Immature natural killer cell (primary cell): ENCODE data around the gene LGALS9. TPM values are rescaled to one million over a fixed set of nuclear protein-coding genes. Genes with fewer than 3 reads are reported as not detected.
"Not testable (repeated sequence)": the region's sequence is repeated elsewhere in the genome, so short reads cannot be mapped to it uniquely, and the experiment has no call there.

Experiments
- DNase-seq, 3 donors: peaks; one replicate each; pipeline ENCODE4 v3.0.0; 2022; ENCODE audit warnings: mixed read lengths in 1 of 3
- H3K27ac Mint-ChIP-seq, 6 donors: one replicate each; pipeline ENCODE4 v1.8.0; 2020; ENCODE audit warnings: mixed read lengths in 6 of 6, mild to moderate bottlenecking in 5 of 6, inconsistent platforms in 4 of 6, moderate library complexity in 3 of 6
- H3K27me3 Mint-ChIP-seq, 3 donors: one replicate each; pipeline ENCODE4 v1.8.0; 2020 to 2021; ENCODE audit warnings: low read depth in 3 of 3, mild to moderate bottlenecking in 3 of 3, mixed read lengths in 3 of 3, moderate library complexity in 3 of 3, inconsistent platforms in 1 of 3
- H3K36me3 Mint-ChIP-seq, 3 donors: one replicate each; pipeline ENCODE4 v1.8.0; 2020; ENCODE audit warnings: mixed read lengths in 3 of 3, inconsistent platforms in 2 of 3, mild to moderate bottlenecking in 2 of 3
- H3K4me1 Mint-ChIP-seq, 2 donors: one replicate each; pipeline ENCODE4 v1.8.0; 2020; ENCODE audit warnings: inconsistent platforms in 2 of 2, mild to moderate bottlenecking in 2 of 2, mixed read lengths in 2 of 2, moderate library complexity in 1 of 2
- H3K4me3 Mint-ChIP-seq, 5 donors: one replicate each; pipeline ENCODE4 v1.8.0; 2020; ENCODE audit warnings: mild to moderate bottlenecking in 5 of 5, mixed read lengths in 5 of 5, inconsistent platforms in 3 of 5, moderate library complexity in 3 of 5
- H3K9me3 Mint-ChIP-seq, 6 donors: one replicate each; pipeline ENCODE4 v1.8.0; 2020; ENCODE audit warnings: mild to moderate bottlenecking in 6 of 6, mixed read lengths in 6 of 6, inconsistent platforms in 4 of 6, moderate library complexity in 3 of 6
- polyA plus RNA-seq, 3 donors: library from polyadenylated mRNA; unstranded; fragments of 300-500 nt; fragmentation: Illumina TruSeq; gene quantifications; one replicate each; pipeline ENCODE4 v1.2.3, GENCODE V29; 2021

LGALS9 gene
- polyA plus RNA-seq, 3 donors from 2014 or later: 32.8 to 46.5 (median 36.2) TPM

DNA sequence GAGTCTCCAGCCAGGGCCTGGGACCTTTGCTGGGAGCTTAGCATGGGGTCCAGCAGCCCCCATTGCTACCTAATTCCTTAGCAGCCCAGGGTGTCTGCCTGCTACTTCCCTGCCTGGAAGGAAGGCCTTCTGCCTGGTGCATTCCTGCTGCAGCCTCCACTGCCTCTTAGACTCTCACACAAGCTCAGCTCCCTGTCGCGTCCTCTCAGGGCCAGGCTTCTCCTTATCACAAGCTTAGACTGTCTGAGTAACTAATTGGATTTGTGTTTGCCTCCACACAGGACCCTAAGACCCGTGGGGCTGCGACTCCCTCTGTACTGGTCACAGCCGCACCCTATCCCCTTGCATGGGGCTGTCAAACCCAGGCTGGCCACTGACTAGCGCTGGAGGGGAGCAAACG is 6.8 kb downstream of the LGALS9 start:
- H3K27ac Mint-ChIP-seq, H3K4me3 Mint-ChIP-seq, H3K9me3 Mint-ChIP-seq, H3K27me3 Mint-ChIP-seq, DNase-seq: not testable (repeated sequence)
- Mint-ChIP-seq H3K36me3 (peaks cover 11 to 23% (median 17%) of the 10 kb centered on the region in 3 donors), H3K4me1 (peaks cover 19 to 24% of the 10 kb centered on the region in 2 donors)

DNA sequence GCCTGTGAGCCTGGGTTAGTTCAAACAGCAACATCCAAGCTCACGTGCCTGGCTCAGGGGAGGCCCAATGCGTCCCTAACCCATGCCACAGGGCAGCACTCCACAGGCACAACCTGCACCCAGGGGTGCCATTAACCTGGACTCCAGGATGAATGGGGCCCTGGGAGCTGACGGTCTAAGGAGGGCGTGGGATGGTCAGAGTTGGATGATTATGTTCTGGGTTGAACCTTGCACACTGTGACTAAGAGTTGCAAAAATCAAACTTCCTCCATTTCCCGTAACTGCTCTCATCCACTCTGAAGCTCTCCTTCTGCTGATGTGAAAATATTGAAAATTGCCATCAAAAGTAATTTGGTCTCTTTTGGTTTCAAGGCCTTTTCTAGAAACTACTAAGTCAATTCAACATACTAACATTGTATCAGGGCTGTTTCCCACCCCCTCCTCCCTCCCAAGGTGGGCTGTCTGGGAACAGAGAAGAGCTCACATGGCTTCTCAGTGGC is 7.5 kb downstream of the LGALS9 start:
- Mint-ChIP-seq H3K4me1 (peaks cover 13 to 18% of the 10 kb centered on the region in 2 donors), H3K36me3 (peaks cover 11 to 23% (median 17%) of the 10 kb centered on the region in 3 donors)
- not testable (repeated sequence) for H3K27ac Mint-ChIP-seq, H3K4me3 Mint-ChIP-seq, DNase-seq, H3K9me3 Mint-ChIP-seq, H3K27me3 Mint-ChIP-seq

DNA sequence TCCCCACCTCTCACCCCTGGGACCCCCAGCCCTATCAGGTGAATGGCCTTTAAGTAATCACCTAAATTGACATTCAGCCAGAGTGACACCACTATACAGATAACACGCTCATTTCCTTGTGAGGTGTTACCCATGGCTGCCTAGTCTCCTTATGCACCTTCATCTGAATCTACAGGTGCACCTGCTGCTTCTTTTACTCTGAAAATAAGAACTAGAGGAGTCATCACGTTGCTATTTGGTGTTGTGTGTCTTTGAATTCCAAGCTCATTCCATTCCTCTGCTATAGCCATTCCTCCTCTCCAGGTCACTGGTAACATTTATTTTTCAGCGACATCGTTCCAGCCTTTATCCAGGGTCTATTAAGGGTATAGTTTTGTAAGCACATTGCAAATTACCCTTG is 9.8 kb downstream of the LGALS9 start:
- Mint-ChIP-seq H3K4me3 (no peak overlapping the region), H3K27me3 (no peaks in the 10 kb centered on the region), H3K36me3 (peaks cover 7 to 27% (median 14%) of the 10 kb centered on the region in 3 donors), H3K9me3 (no peaks in the 10 kb centered on the region), H3K27ac (no peak overlapping the region), H3K4me1 (peaks cover 4% of the 10 kb centered on the region in 2 donors)
- DNase-seq: no peak

DNA sequence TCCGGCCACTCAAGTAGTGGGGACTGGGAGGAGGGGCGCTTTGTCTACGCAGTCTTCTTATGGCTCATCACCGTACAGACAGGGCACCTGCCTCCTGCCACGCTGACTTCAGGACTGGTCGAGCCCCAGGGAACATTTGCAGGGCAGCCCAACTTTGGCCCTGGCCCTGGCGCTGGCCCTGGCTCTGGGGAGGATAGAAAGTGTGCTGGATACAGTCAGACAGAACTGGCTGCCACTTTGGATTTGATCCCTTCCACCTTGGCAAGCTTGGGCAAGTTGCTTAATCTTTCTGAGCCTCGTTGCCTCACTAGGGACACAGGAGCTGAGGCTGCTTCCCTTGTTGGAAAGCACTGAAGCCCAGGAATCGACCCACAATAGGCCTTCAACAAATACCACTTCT is 13.6 kb downstream of the LGALS9 start:
- Mint-ChIP-seq H3K36me3 (peaks cover 7 to 34% (median 14%) of the 10 kb centered on the region in 3 donors), H3K4me1 (peaks cover 0 to 4% of the 10 kb centered on the region in 2 donors), H3K4me3 (no peak overlapping the region), H3K27me3 (peaks cover 0 to 2% (median 0%) of the 10 kb centered on the region in 3 donors), H3K9me3 (no peaks in the 10 kb centered on the region), H3K27ac (no peak overlapping the region)
- no peak for DNase-seq

DNA sequence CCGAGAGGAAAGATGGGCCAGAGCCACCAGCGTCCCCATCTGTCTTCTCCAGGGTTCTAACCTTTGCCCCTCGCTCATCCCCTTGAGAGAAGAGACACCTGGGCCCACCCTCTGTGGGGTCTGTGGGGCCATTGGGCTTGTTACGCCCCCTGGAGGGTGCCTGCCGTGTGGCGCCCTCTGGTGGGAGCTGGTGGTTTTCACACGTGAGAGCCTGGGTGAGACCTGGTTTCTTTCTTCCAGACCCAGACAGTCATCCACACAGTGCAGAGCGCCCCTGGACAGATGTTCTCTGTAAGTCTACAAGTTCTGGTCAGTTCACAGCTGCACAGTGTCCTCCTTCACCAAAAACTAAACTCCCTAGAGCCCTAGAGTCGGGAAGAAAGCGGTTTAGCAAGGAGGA is 14.6 kb downstream of the LGALS9 start:
- H3K4me3 Mint-ChIP-seq, DNase-seq, H3K4me1 Mint-ChIP-seq, H3K27ac Mint-ChIP-seq, H3K27me3 Mint-ChIP-seq, H3K9me3 Mint-ChIP-seq: not testable (repeated sequence)
- peaks cover 3 to 28% (median 9%) of the 10 kb centered on the region in 3 donors for H3K36me3 Mint-ChIP-seq

DNA sequence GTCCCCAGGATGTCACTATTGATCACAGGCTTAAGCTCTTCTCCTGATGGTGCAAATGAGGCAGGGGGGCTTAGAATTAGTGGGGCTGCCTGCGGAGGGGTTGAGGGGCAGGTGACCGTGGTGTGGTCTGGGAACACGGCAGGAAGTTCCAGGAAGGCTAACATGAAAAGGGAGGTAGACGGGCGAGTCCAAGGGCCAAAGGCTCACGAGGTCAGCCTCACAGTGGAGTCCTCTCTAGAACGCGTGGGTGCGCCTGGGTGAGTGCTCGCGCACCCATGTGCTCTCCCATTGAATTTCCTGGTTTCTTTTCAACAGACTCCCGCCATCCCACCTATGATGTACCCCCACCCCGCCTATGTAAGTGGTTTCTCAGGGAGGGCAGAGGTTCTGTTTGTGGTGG is 15.2 kb downstream of the LGALS9 start:
- H3K9me3 Mint-ChIP-seq: no peaks in the 10 kb centered on the region
- peak overlapping the region in 1 of 6 donors; percentile 69 for H3K27ac Mint-ChIP-seq
- H3K27me3 Mint-ChIP-seq: peaks cover 0 to 2% (median 0%) of the 10 kb centered on the region in 3 donors
- no peak for DNase-seq
- H3K4me1 Mint-ChIP-seq: peaks cover 0 to 4% of the 10 kb centered on the region in 2 donors
- no peak overlapping the region for H3K4me3 Mint-ChIP-seq
- peaks cover 3 to 24% (median 5%) of the 10 kb centered on the region in 3 donors for H3K36me3 Mint-ChIP-seq

DNA sequence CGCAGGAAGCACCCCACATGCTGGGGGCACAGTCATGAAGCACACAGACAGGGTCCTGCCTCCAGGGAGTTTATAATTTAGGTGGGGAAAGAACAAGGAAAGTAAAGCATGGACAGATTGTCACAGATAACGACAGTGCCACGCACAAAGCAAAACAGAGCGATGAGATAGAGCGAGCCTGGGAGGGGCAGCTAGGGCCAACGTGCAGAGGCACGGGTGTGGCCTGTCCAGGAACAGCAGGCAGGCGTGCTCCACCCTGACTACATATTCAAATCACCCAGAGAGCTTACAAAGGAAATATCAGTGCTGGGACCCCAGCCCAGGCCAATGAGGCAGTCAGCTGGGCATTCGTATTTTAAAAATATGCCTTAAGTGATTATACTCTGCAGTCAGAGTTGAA is 16.8 kb downstream of the LGALS9 start:
- no peaks in the 10 kb centered on the region for H3K9me3 Mint-ChIP-seq
- no peak for DNase-seq
- H3K27me3 Mint-ChIP-seq: peaks cover 0 to 2% (median 0%) of the 10 kb centered on the region in 3 donors
- peaks cover 0 to 17% (median 0%) of the 10 kb centered on the region in 3 donors for H3K36me3 Mint-ChIP-seq
- peaks cover 0 to 4% of the 10 kb centered on the region in 2 donors for H3K4me1 Mint-ChIP-seq
- peak overlapping the region in 1 of 6 donors; percentile 68 for H3K27ac Mint-ChIP-seq
- no peak overlapping the region for H3K4me3 Mint-ChIP-seq

DNA sequence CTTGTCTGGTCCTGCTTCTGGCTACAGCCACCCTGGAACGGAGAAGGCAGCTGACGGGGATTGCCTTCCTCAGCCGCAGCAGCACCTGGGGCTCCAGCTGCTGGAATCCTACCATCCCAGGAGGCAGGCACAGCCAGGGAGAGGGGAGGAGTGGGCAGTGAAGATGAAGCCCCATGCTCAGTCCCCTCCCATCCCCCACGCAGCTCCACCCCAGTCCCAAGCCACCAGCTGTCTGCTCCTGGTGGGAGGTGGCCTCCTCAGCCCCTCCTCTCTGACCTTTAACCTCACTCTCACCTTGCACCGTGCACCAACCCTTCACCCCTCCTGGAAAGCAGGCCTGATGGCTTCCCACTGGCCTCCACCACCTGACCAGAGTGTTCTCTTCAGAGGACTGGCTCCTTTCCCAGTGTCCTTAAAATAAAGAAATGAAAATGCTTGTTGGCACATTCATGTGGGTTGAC is 18.2 kb downstream of the LGALS9 start:
- not testable (repeated sequence) for H3K4me3 Mint-ChIP-seq

DNA sequence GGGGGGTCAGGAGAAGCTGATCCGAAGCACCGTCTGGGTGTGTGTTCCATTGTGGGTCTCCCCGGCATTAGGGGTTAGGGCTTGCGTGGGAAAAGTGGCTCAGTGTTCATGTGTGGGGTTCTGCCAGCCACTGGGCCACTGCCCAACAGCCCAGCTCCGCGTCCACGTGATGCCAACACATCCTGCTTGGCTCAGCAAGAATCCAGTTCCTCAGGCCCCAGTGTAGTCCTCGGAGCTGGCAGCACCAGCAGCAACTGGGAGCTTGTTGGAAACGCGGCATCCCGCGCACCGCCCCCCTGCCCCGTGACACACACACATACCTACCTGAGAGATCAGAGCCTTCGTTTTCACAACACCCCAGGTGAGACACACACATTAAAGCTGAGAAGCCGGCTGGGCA is 18.9 kb downstream of the LGALS9 start:
- H3K4me1 Mint-ChIP-seq: peaks cover 6 to 10% of the 10 kb centered on the region in 2 donors
- no peak overlapping the region for H3K4me3 Mint-ChIP-seq
- no peaks in the 10 kb centered on the region for H3K9me3 Mint-ChIP-seq
- no peak overlapping the region for H3K27ac Mint-ChIP-seq
- H3K36me3 Mint-ChIP-seq: peaks cover 0 to 11% (median 0%) of the 10 kb centered on the region in 3 donors
- H3K27me3 Mint-ChIP-seq: peaks cover 0 to 2% (median 0%) of the 10 kb centered on the region in 3 donors
- DNase-seq: no peak

More for the DNA sequence above, 18.2 kb downstream of the LGALS9 start:
- not testable (repeated sequence) for H3K4me1 Mint-ChIP-seq, H3K27me3 Mint-ChIP-seq, DNase-seq, H3K9me3 Mint-ChIP-seq
- Mint-ChIP-seq H3K36me3 (peaks cover 0 to 12% (median 0%) of the 10 kb centered on the region in 3 donors), H3K27ac (peak overlapping the region in 1 of 6 donors; percentile 40)

DNA sequence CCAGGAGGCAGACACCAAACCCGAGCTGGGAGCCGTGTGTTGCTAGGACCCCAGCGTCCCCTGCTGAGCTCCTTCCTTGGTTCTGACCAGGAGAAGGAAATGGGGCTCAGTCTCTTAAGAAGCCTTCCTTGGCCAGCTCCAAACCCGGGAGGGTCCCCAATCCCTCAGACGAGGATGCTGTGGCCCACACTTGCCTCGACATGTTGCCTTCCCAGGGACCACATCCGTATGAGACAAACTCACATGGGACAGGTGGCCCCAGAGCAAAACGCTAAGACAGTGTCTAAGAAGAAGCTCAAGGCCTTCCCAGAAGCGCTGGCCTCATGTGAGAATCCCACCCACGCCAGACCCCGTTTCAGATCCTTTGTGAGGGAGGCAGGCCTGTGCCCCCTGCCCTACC is 19.8 kb downstream of the LGALS9 start:
- peaks cover 6 to 10% of the 10 kb centered on the region in 2 donors for H3K4me1 Mint-ChIP-seq
- H3K36me3 Mint-ChIP-seq: peaks cover 0 to 11% (median 0%) of the 10 kb centered on the region in 3 donors
- H3K9me3 Mint-ChIP-seq: no peaks in the 10 kb centered on the region
- H3K27ac Mint-ChIP-seq: no peak overlapping the region
- no peak for DNase-seq
- peaks cover 0 to 2% (median 0%) of the 10 kb centered on the region in 3 donors for H3K27me3 Mint-ChIP-seq
- no peak overlapping the region for H3K4me3 Mint-ChIP-seq

DNA sequence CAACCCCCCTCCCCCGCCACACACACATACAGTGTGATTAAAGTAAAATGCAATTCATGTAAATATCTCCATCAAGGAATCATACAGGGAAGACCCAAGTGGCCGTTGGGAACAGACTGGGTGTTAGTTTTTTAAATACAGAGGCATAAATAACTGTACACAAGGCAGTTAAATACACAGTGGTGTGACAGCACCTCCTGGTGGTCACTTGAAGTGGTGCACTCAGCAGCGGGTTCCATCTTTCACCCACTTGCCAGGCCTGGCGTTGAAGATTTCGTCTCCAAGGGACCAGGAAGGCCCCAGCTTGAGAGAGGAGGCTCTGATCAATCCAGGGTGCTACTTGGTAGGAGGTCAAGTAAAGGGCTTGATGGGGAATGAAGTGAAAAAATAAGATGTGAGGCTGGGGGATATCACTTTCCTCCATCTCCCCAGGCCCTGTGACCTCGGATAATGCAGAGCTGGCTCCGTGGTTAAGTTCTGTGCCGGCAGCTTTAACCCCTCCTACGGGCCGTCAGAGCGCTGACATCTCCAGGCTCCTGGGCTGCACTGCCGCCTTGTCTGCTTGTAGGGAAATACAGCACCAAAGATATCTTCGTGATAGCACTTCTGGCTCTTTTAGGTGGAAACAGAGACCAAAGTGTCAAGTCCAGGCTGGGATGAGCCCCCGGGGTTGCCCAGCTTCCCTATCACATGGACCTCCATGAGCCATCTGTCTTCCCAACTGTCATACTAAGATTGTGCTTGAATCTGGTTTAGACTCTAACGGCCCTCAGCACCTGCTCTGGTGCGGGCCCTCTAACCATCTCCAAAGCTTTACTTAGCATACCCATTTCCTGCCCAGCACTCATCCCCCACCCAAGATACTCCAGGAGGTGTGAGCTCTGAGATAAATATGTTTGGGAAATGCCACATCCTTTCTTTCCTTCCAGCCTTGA is 20.7 kb downstream of the LGALS9 start:
- H3K9me3 Mint-ChIP-seq: no peaks in the 10 kb centered on the region
- H3K36me3 Mint-ChIP-seq: peaks cover 0 to 11% (median 0%) of the 10 kb centered on the region in 3 donors
- no peak overlapping the region for H3K27ac Mint-ChIP-seq
- peaks cover 6 to 10% of the 10 kb centered on the region in 2 donors for H3K4me1 Mint-ChIP-seq
- H3K4me3 Mint-ChIP-seq: no peak overlapping the region
- peaks cover 0 to 2% (median 0%) of the 10 kb centered on the region in 3 donors for H3K27me3 Mint-ChIP-seq
- peak; percentile 40 to 55 (median 47) for DNase-seq

DNA sequence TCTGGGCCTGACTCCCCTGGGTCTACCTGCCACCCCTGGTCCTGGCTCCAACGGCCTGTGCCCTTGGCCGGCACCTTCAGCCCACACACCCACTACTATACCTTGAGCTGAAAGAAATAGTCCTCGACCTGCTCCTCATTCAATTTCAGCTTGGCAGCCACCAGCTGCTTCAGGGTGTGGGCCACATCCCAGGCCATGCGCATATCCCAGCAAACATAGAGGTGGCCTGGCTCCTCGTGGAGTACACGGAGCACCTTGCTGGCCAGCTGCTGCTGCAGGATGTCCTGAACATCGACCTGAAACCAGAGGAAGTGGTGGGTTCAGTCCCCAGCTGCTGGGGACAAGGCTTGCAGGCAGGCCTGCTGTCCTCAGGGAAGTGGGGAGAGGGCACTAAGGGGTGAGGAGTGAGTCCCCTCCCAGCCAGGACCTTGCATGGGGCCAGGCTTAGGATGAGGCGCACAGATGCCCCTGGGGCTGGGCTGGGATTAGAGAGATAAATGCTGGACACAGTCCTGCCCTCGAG is 22.5 kb downstream of the LGALS9 start:
- not testable (repeated sequence) for H3K27ac Mint-ChIP-seq, H3K9me3 Mint-ChIP-seq, H3K27me3 Mint-ChIP-seq, H3K36me3 Mint-ChIP-seq, H3K4me3 Mint-ChIP-seq, H3K4me1 Mint-ChIP-seq, DNase-seq

DNA sequence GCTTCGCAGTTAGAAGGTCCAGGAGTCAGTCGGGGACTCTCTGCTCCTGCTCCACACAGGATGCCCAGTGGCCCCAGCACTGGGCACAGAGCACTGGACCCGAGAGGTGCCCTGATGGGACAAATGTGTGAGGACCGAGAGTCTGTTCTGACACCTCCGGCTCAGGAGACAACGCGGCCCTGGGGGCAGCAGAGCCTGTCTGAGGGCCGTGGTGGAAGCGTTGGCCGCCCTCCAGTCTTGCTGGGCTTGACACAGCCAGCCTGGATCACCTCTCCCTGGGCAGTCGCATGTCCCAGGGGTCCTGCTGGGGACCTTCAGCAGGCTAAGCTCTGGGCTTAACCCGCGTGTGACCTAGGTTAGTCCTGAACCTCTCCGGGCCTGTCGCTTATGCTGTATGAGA is 23.1 kb downstream of the LGALS9 start:
- H3K4me1 Mint-ChIP-seq: peaks cover 5 to 6% of the 10 kb centered on the region in 2 donors
- no peaks in the 10 kb centered on the region for H3K9me3 Mint-ChIP-seq
- H3K27me3 Mint-ChIP-seq: peaks cover 3 to 4% (median 3%) of the 10 kb centered on the region in 3 donors
- H3K36me3 Mint-ChIP-seq: no peaks in the 10 kb centered on the region
- H3K27ac Mint-ChIP-seq: no peak overlapping the region
- DNase-seq: no peak
- no peak overlapping the region for H3K4me3 Mint-ChIP-seq
